ENCODE measurements around the gene SLC66A2. TPM values are rescaled to one million over a fixed set of nuclear protein-coding genes. Genes with fewer than 3 reads are reported as not detected.

The SLC66A2 gene
- total and polyA plus RNA-seq, 2 of the 13 experiments (the other 11 are each of a cell fraction or from before 2014, with no cell fraction given) = 33.5 to 41.9 TPM

DNA sequence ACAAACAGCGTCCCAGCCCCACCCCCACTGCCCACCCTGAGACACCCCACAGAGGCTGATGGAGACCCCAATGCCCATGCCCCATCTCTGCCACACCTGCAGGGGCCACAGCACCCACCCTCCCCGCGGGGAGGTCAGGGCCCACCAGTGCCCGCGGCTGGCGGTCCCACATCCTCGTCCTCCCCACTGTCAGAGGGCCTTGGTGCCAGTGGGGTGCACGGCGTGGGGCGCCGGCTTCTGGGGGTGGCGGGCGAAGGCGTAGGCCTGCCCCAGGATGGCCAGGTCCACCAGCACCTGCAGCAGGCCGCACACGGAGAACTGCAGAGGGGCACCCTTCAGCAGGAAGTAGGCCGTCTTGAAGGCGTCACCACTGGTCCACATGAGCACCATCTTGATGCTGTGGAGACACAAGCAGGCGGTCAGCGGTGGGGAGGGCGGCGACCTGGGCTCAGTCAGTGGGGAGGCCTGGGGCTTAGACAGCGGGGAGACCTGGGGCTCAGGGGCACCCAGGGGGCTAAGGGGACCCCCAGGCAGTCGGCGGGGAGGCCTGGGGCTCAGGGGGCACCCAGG lies 47.6 kb downstream of the SLC66A2 start:
- no peaks in the 10 kb centered on the region for H3K9me3 ChIP-seq (ENCODE audit: low read length)
- no peaks in the 10 kb centered on the region for H3K4me1 ChIP-seq (ENCODE audit: insufficient read depth, low read length)
- TF ChIP-seq ATRX (CRISPR knock-in tag; IDR thresholded peaks at IDR 0.05; ENCODE audit: borderline replicate concordance) = no peak
- no peak for TF ChIP-seq SYNCRIP (IDR thresholded peaks at IDR 0.05; ENCODE audit: insufficient read depth, low read depth, low read length)
- TF ChIP-seq HNRNPLL (IDR thresholded peaks at IDR 0.05; ENCODE audit: low read depth, low read length, poor library complexity, severe bottlenecking) = no peak
- TF ChIP-seq ZNF839 (CRISPR knock-in tag; IDR thresholded peaks at IDR 0.05; ENCODE audit: borderline replicate concordance) = no peak
- no peak for TF ChIP-seq KLF9 (CRISPR knock-in tag; IDR thresholded peaks at IDR 0.05; ENCODE audit: low read depth)
- TF ChIP-seq BRD4 (CRISPR knock-in tag; IDR thresholded peaks at IDR 0.05) = no peak
- no peak for TF ChIP-seq MEIS2 (CRISPR knock-in tag; IDR thresholded peaks at IDR 0.05)
- TF ChIP-seq, protein P1, sequence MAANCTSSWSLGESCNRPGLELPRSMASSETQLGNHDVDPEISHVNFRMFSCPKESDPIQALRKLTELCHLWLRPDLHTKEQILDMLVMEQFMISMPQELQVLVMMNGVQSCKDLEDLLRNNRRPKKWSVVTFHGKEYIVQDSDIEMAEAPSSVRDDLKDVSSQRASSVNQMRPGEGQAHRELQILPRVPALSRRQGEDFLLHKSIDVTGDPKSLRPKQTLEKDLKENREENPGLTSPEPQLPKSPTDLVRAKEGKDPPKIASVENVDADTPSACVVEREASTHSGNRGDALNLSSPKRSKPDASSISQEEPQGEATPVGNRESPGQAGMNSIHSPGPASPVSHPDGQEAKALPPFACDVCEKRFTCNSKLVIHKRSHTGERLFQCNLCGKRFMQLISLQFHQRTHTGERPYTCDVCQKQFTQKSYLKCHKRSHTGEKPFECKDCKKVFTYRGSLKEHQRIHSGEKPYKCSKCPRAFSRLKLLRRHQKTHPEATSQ (CRISPR knock-in tag; IDR thresholded peaks at IDR 0.05; ENCODE audit: borderline replicate concordance) = no peak
- no peaks in the 10 kb centered on the region for H3K79me2 ChIP-seq (ENCODE audit: insufficient read depth, low read length)
- ATAC-seq (no peak), DNase-seq (ENCODE audit: low spot score) (no peak), FAIRE-seq (no peak)
- in situ Hi-C loops (cut with HindIII; ENCODE audit: extremely low pct_ligation_motif_present, low pct_unique_long_range_greater_than_20kb) = no loop called here
- peaks cover 3 to 11% of the 10 kb centered on the region in 2 experiments; a peak in 3 of 5 replicates for H3K36me3 ChIP-seq (replicated peaks in 1 of 2; ENCODE audit: control insufficient read depth in 1 of 2, insufficient read depth in 2 of 2, low read length in 2 of 2)
- no TSS peak for BruUV-seq (replicated peaks)
- no peak overlapping the region for H3K4me3 ChIP-seq (replicated peaks in 1 of 3; ENCODE audit: insufficient read depth in 1 of 3, low read depth in 2 of 3, low read length in 3 of 3)
- intact Hi-C loops (cut with micrococcal nuclease; ENCODE audit: unreplicated experiment) = no loop called here
- no peak overlapping the region for H2AFZ ChIP-seq (ENCODE audit: low read length)
- H4K20me1 ChIP-seq (ENCODE audit: insufficient read depth, low read length) = peaks cover 9% of the 10 kb centered on the region; the same call in 1 of the 2 replicates
- POLR2A ChIA-PET = no interaction called here
- no peak overlapping the region for H3K4me2 ChIP-seq (ENCODE audit: low read depth, low read length)
- H3K27me3 ChIP-seq (ENCODE audit: control insufficient read depth in 1 of 2, insufficient read depth in 2 of 2, low read length in 2 of 2) = no peaks in the 10 kb centered on the region
- CTCF ChIA-PET (ENCODE audit: low intra/inter-chr PET ratio, low total read pairs) = no interaction called here
- no peak overlapping the region for H3K27ac ChIP-seq (ENCODE audit: extremely low read length, insufficient read depth, low read length)
- 98% methylated on average over 13 of the region's 25 CpGs for WGBS (ENCODE audit: low lambda C conversion rate)
- no peak overlapping the region for H3K9ac ChIP-seq (ENCODE audit: insufficient read depth, low read depth, low read length)
